H1 (cell line): Measurements from ENCODE around the gene LCN10. TPM values are rescaled to one million over a fixed set of nuclear protein-coding genes. Genes with fewer than 3 reads are reported as not detected.

Experiments
- ASH2L ChIP-seq: fragments of 200-600, 300-600 bp; sonication (generic); IDR thresholded peaks from one replicate; pipeline ENCODE4 v1.7.1; 2017; ENCODE audit warnings: low read length
- MAFK ChIP-seq: IDR thresholded peaks from 2 replicates; pipeline ENCODE4 v1.6.1; 2012; ENCODE audit warnings: low read depth, mild to moderate bottlenecking, improper control_type of control experiment, low read length
- polyA plus RNA-seq, 7 experiments: library from polyadenylated mRNA; depleted of rRNA in 3 of 7; stranded (reverse) in 5 of 7; unstranded in 2 of 7; fragments of >200 nt in 5 of 7; fragments of 200-250 nt in 2 of 7; gene quantifications; 1 replicate in 5 of 7; 2 replicates in 1 of 7; 4 replicates in 1 of 7; pipeline versions ENCODE4 v1.2.1 to v1.2.3, GENCODE V29; 2011 to 2013; ENCODE audit warnings: missing spikeins in 2 of 7, mixed read lengths in 2 of 7
- total RNA-seq: library from RNA; stranded (reverse); fragmentation: NEBNext Ultra II Directional; extraction: Animal tissue kit (Norgen Biotek cat#: 25700); gene quantifications from 2 replicates; pipeline ENCODE4 v1.2.1, GENCODE V29; 2021
- TF ChIP-seq, protein P1 (sequence below), 3 experiments: IDR thresholded peaks; 1 replicate in 2 of 3; 2 replicates in 1 of 3; pipeline versions ENCODE4 v1.5.1 to v1.6.1; 2011; ENCODE audit warnings: low read length in 3 of 3, mild to moderate bottlenecking in 3 of 3, inconsistent platforms in 2 of 3, low read depth in 1 of 3, moderate library complexity in 1 of 3; ENCODE audit not compliant: insufficient read depth in 1 of 3; ENCODE audit errors: control extremely low read depth in 1 of 3

Gene LCN10
- total and polyA plus RNA-seq, 2 of the 8 experiments (the other 6 are each of a cell fraction or from before 2014, with no cell fraction given), result 2.6 to 2.8 TPM

DNA sequence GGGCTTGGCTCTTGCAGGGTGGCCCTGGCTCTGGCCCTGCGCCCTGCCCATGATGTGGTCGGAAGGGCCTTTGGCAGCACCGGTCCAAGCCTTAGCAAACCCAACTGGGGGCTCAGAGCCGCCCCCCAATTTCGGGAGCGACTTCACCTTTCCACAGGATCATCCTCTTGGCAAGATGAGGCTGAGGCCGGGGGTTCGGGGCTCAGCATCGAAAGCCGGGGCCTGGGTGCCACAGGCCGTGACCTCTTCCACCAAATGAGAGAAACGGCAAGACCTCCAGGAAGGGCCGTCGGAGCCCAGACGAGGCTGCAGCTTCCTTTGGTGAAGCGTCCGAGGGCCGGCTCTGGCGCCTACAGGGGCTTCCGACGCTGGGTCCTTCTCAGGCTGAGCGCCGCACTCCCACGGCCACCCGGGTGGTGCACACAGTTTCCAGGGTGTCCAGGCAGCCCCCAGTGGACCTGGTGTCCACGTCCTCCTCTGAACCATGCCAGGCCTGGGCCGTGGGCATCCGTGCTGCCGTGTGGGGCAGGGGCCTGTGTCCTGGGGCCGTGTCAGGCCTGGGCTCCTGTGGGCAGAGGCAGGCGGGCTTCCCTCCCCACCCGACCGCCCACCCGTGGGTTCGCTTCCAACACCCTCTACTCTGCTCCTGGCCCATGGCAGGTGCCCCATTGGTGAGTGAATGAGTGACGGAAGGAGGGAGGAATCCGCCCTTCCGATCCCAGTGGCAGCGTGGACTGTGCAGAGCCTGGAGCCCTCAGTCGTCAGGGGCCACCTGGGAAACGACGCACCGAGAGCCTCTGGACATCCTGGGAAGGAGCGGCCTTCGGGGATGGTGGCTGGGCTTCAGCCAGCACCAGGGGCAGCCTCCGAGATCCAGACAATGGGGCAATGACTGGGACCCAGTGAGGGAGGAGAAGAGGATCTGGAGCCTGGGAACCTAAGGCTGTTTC, 50.3 kb downstream of the LCN10 start (continued):
- TF ChIP-seq, protein P1, sequence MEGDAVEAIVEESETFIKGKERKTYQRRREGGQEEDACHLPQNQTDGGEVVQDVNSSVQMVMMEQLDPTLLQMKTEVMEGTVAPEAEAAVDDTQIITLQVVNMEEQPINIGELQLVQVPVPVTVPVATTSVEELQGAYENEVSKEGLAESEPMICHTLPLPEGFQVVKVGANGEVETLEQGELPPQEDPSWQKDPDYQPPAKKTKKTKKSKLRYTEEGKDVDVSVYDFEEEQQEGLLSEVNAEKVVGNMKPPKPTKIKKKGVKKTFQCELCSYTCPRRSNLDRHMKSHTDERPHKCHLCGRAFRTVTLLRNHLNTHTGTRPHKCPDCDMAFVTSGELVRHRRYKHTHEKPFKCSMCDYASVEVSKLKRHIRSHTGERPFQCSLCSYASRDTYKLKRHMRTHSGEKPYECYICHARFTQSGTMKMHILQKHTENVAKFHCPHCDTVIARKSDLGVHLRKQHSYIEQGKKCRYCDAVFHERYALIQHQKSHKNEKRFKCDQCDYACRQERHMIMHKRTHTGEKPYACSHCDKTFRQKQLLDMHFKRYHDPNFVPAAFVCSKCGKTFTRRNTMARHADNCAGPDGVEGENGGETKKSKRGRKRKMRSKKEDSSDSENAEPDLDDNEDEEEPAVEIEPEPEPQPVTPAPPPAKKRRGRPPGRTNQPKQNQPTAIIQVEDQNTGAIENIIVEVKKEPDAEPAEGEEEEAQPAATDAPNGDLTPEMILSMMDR (IDR thresholded peaks at IDR 0.05; ENCODE audit: control extremely low read depth in 1 of 3, insufficient read depth in 1 of 3, low read depth in 1 of 3, low read length in 3 of 3), result no peak
- TF ChIP-seq MAFK (no peak), ASH2L (no peak)
